Measurements from ENCODE around the gene PRR33. TPM values are rescaled to one million over a fixed set of nuclear protein-coding genes. Genes with fewer than 3 reads are reported as not detected.

Gene PRR33
- total and polyA plus RNA-seq, 10 of the 15 experiments (the other 5 are each of a cell fraction or from before 2014, with no cell fraction given) = 0.02 to 1.0 (median 0.38) TPM; not detected in 6

GRCh38 chr11:1881442-1882264, 10.0 kb downstream of the PRR33 start (continued):
- TF ChIP-seq, protein P1, sequence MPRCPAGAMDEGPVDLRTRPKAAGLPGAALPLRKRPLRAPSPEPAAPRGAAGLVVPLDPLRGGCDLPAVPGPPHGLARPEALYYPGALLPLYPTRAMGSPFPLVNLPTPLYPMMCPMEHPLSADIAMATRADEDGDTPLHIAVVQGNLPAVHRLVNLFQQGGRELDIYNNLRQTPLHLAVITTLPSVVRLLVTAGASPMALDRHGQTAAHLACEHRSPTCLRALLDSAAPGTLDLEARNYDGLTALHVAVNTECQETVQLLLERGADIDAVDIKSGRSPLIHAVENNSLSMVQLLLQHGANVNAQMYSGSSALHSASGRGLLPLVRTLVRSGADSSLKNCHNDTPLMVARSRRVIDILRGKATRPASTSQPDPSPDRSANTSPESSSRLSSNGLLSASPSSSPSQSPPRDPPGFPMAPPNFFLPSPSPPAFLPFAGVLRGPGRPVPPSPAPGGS (IDR thresholded peaks at IDR 0.05; ENCODE audit: borderline replicate concordance, insufficient read depth, low read depth, low read length, poor library complexity, severe bottlenecking) = no peak
- TF ChIP-seq EZH2 (IDR thresholded peaks at IDR 0.05; ENCODE audit: borderline replicate concordance, control insufficient read depth, low read depth, low read length) (no peak), STAT3 (IDR thresholded peaks at IDR 0.05; ENCODE audit: low read depth, low read length) (no peak)

GRCh38 chr11:1880746-1881441, 10.8 kb downstream of the PRR33 start:
- H4K20me1 ChIP-seq (ENCODE audit: control insufficient read depth, insufficient read depth) = peaks cover 5% of the 10 kb centered on the region; the same call in 1 of the 2 replicates
- ChIA-PET CTCF (interaction anchor here (0.6 to 1.9 kb wide), 2 partner anchors 36 to 50 kb away, joined by 3 to 10 read pairs; no protein-coding TSS in a partner anchor), POLR2A (no interaction called here), RAD21 (ENCODE audit: unreplicated experiment) (interaction anchor here (2.0 kb wide), 1 partner anchor 42 kb away, joined by 8 read pairs; the partner anchor contains the start of gene TNNI2), SMC1A (ENCODE audit: uncharacterized antibody, unreplicated experiment) (no interaction called here)
- H3K4me3 ChIP-seq = no peak overlapping the region
- TF ChIP-seq GATAD2B (conservative IDR thresholded peaks at IDR 0.05; ENCODE audit: low read depth) (no peak), KAT2A (conservative IDR thresholded peaks at IDR 0.05; ENCODE audit: control insufficient read depth, low read depth, low read length) (no peak), ATF7 (IDR thresholded peaks at IDR 0.05; ENCODE audit: low read depth) (no peak), POLR2A (IDR thresholded peaks at IDR 0.05; ENCODE audit: low read depth, low read length) (peak; percentile 47; the same call in 1 of the 2 replicates)
- no peak overlapping the region for H2AFZ ChIP-seq (ENCODE audit: control insufficient read depth, low read depth, low read length)
- no peaks in the 10 kb centered on the region; the same call in none of the 2 replicates for H3K79me2 ChIP-seq (ENCODE audit: control insufficient read depth, insufficient read depth, low read length)
- WGBS (ENCODE audit: insufficient coverage, insufficient replicate concordance, low lambda C conversion rate, missing lambda C conversion rate) = 71% methylated on average over 9 of the region's 9 CpGs
- no peak for ATAC-seq
- no peak overlapping the region for H3K27ac ChIP-seq (ENCODE audit: control insufficient read depth, insufficient read depth)
- in situ Hi-C loops (cut with MboI) = loop anchor here (5.0 kb wide), 1 partner anchor 36 kb away; the partner anchor contains the start of gene TNNT3
- H3K9me3 ChIP-seq (replicated peaks; ENCODE audit: control insufficient read depth, insufficient read depth, low read length) = no peaks in the 10 kb centered on the region
- no peak for DNase-seq (ENCODE audit: low read depth, low spot score)
- no peak for FAIRE-seq
- no peak overlapping the region for H3K4me2 ChIP-seq (ENCODE audit: control insufficient read depth, insufficient read depth)
- H3K27me3 ChIP-seq (replicated peaks in 1 of 2; ENCODE audit: control insufficient read depth in 2 of 2, insufficient read depth in 2 of 2, low read length in 1 of 2) = no peaks in the 10 kb centered on the region
- intact Hi-C loops (cut with micrococcal nuclease; ENCODE audit: unreplicated experiment) = no loop called here
- no peaks in the 10 kb centered on the region; the same call in 1 of the 2 replicates for H3K4me1 ChIP-seq (ENCODE audit: control insufficient read depth, insufficient read depth, low read length)
- BruUV-seq (replicated peaks) = no TSS peak
- H3K36me3 ChIP-seq (ENCODE audit: control insufficient read depth in 2 of 2, insufficient read depth in 2 of 2, low read length in 1 of 2) = peaks cover 21 to 39% of the 10 kb centered on the region in 2 experiments
- no peak overlapping the region for H3K9ac ChIP-seq (ENCODE audit: control insufficient read depth, insufficient read depth, low read length)
